ENCODE measurements around the gene CRAT.

CRAT gene

DNA sequence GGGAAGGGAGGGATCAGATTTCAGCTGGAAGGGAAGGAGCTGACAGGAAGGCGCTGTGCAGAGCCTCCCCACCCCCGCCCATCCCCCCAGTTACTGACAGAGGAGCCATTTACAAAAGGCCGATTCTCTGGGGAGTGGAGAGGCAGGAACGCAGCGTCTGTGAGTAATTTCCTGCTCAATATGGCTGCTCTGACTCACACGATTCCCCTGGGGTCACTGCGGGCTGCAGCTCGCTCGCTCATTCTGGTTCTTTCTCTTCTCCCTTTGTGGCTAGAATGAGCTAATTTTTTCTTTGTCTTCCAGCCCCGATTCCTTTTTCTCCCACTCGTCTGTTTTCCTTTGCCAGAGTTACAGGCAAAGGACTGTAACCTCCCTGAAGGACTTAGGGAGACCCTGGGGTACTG lies 29.4 kb upstream of the CRAT start:
- peak; percentile 100 for DNase-seq
- H3K27ac ChIP-seq (ENCODE audit: low read length, poor library complexity, severe bottlenecking): peak overlapping the region; percentile 99
- H3K36me3 ChIP-seq (ENCODE audit: control insufficient read depth in 1 of 2, insufficient read depth in 2 of 2, low read depth in 1 of 2, low read length in 2 of 2): peaks cover 41 to 51% of the 10 kb centered on the region in 2 experiments
- no peaks in the 10 kb centered on the region for H3K9me3 ChIP-seq (ENCODE audit: control insufficient read depth, low read length)
- H2BK15ac ChIP-seq (ENCODE audit: low read depth, poor library complexity, severe bottlenecking): peak overlapping the region; percentile 98
- peak overlapping the region; percentile 99 to 100 for H3K4ac ChIP-seq (ENCODE audit: low read depth in 1 of 2, low read length in 2 of 2)
- H4K91ac ChIP-seq (ENCODE audit: low read length): peak overlapping the region; percentile 96
- H3K18ac ChIP-seq (ENCODE audit: low read depth in 1 of 2, low read length in 2 of 2): peak overlapping the region; percentile 99 to 100
- peak overlapping the region in 1 of 2 experiments; percentile 19 for H3K14ac ChIP-seq (ENCODE audit: low read length in 2 of 2)
- peak overlapping the region; percentile 53 for H3K4me2 ChIP-seq (ENCODE audit: low read length, poor library complexity, severe bottlenecking)
- H3K79me1 ChIP-seq (replicated peaks; ENCODE audit: low read length, poor library complexity, severe bottlenecking): peaks cover 2% of the 10 kb centered on the region
- peak overlapping the region; percentile 98 for H4K8ac ChIP-seq (ENCODE audit: low read length)
- H2AFZ ChIP-seq (ENCODE audit: low read depth, low read length): no peak overlapping the region
- peak overlapping the region in 1 of 2 experiments; percentile 77 for H3K4me3 ChIP-seq (ENCODE audit: insufficient read depth in 1 of 2, low read depth in 1 of 2, low read length in 2 of 2)
- H2BK120ac ChIP-seq (ENCODE audit: low read depth, low read length): peak overlapping the region; percentile 99
- H3K4me1 ChIP-seq (ENCODE audit: control insufficient read depth, insufficient read depth, low read depth, low read length): peaks cover 51% of the 10 kb centered on the region
- H3K23ac ChIP-seq (ENCODE audit: low read length in 2 of 2): no peak overlapping the region
- peak overlapping the region; percentile 100 for H2BK5ac ChIP-seq (ENCODE audit: low read depth, low read length, poor library complexity, severe bottlenecking)
- peak overlapping the region; percentile 94 for H3K9ac ChIP-seq (ENCODE audit: low read length)
- peak overlapping the region; percentile 97 to 99 for H2BK12ac ChIP-seq (ENCODE audit: low read length in 2 of 2)
- 0% methylated on average over 11 of the region's 11 CpGs for WGBS
- H3K27me3 ChIP-seq (ENCODE audit: control insufficient read depth in 1 of 2, insufficient read depth in 1 of 2, low read length in 2 of 2): no peaks in the 10 kb centered on the region
- peak overlapping the region; percentile 96 for H2AK5ac ChIP-seq (ENCODE audit: low read length, severe bottlenecking)

GRCh38 chr9:129139233-129139992 lies 28.8 kb upstream of the CRAT start:
- H3K18ac ChIP-seq (ENCODE audit: low read depth in 1 of 2, low read length in 2 of 2): peak overlapping the region; percentile 99 to 100
- peaks cover 2% of the 10 kb centered on the region for H3K79me1 ChIP-seq (replicated peaks; ENCODE audit: low read length, poor library complexity, severe bottlenecking)
- peak overlapping the region; percentile 94 for H3K9ac ChIP-seq (ENCODE audit: low read length)
- H3K4ac ChIP-seq (ENCODE audit: low read depth in 1 of 2, low read length in 2 of 2): peak overlapping the region; percentile 97 to 100
- WGBS: 1% methylated on average over 13 of the region's 13 CpGs
- peak overlapping the region; percentile 79 for H2BK5ac ChIP-seq (ENCODE audit: low read depth, low read length, poor library complexity, severe bottlenecking)
- H3K14ac ChIP-seq (ENCODE audit: low read length in 2 of 2): peak overlapping the region in 1 of 2 experiments; percentile 78
- H2BK15ac ChIP-seq (ENCODE audit: low read depth, poor library complexity, severe bottlenecking): peak overlapping the region; percentile 38
- no peaks in the 10 kb centered on the region for H3K27me3 ChIP-seq (ENCODE audit: control insufficient read depth in 1 of 2, insufficient read depth in 1 of 2, low read length in 2 of 2)
- H3K23ac ChIP-seq (ENCODE audit: low read length in 2 of 2): no peak overlapping the region
- H3K36me3 ChIP-seq (ENCODE audit: control insufficient read depth in 1 of 2, insufficient read depth in 2 of 2, low read depth in 1 of 2, low read length in 2 of 2): peaks cover 47 to 56% of the 10 kb centered on the region in 2 experiments
- H3K4me1 ChIP-seq (ENCODE audit: control insufficient read depth, insufficient read depth, low read depth, low read length): peaks cover 49% of the 10 kb centered on the region
- no peak overlapping the region for H2AFZ ChIP-seq (ENCODE audit: low read depth, low read length)
- peak overlapping the region in 1 of 2 experiments; percentile 77 for H3K4me3 ChIP-seq (ENCODE audit: insufficient read depth in 1 of 2, low read depth in 1 of 2, low read length in 2 of 2)
- peak overlapping the region; percentile 95 for H4K8ac ChIP-seq (ENCODE audit: low read length)
- H2BK120ac ChIP-seq (ENCODE audit: low read depth, low read length): peak overlapping the region; percentile 100
- DNase-seq: peak; percentile 89
- H3K27ac ChIP-seq (ENCODE audit: low read length, poor library complexity, severe bottlenecking): peak overlapping the region; percentile 99
- H2AK5ac ChIP-seq (ENCODE audit: low read length, severe bottlenecking): peak overlapping the region; percentile 96
- H2BK12ac ChIP-seq (ENCODE audit: low read length in 2 of 2): peak overlapping the region; percentile 73 to 97
- H3K4me2 ChIP-seq (ENCODE audit: low read length, poor library complexity, severe bottlenecking): peak overlapping the region; percentile 13
- H4K91ac ChIP-seq (ENCODE audit: low read length): peak overlapping the region; percentile 97
- no peaks in the 10 kb centered on the region for H3K9me3 ChIP-seq (ENCODE audit: control insufficient read depth, low read length)

DNA sequence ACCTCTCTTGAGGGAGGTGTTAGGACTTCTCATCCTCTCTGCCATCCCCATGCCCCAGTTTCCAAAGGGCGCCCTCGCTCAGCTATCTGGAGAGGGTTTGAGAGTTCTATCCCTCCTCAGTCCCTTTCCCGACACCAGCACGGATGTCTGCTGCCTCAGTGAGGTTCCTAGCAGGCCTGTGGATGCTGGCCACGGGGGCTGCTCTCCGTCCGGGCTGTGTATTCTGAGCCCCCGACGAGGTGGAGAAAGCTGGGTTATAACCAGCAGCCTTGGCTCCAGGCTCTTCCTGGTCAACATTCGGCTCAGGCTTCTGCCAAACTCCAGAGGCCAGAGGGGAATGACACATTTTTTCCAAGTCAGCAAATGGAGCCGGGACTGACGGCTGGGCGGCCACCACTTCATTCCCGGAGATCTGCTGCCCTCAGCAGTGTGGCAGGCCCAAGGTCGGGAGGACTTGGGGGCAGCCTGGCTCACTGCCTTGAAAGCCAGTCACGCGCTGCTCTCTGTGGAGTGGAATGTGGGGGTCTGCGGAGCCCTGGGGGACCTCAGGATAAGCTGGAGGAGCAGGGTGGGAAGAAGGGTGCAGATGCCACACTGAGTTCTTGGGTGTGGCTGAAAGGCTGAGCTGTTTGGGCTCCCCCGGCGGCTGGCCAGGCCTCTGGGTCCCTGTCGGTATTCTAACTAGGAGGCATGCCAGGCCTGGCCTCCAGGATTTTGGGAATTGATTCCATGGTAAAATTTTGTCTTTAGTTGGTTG lies 28.1 kb upstream of the CRAT start:
- peak overlapping the region; percentile 83 to 85 for H3K18ac ChIP-seq (ENCODE audit: low read depth in 1 of 2, low read length in 2 of 2)
- peak overlapping the region; percentile 29 to 88 for H2BK12ac ChIP-seq (ENCODE audit: low read length in 2 of 2)
- H3K9ac ChIP-seq (ENCODE audit: low read length): peak overlapping the region; percentile 94

DNA sequence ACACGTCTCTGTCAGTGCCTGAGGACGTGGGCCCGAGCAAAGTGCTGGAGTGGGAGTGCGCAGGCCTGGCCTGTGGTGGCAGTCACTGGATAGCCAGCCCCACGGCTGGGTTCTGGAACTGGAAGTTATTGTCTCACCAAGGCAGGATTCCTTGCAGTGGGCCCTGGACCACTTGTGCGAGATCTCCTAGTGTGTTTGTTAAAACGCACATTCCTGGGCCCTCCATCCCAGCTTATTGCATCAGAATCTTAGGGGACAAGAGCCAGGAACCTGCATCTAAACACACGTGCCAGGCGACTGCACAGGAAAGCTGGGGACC lies 27.5 kb upstream of the CRAT start:
- peaks cover 5% of the 10 kb centered on the region for H3K79me1 ChIP-seq (replicated peaks; ENCODE audit: low read length, poor library complexity, severe bottlenecking)
- H4K91ac ChIP-seq (ENCODE audit: low read length): peak overlapping the region; percentile 98
- WGBS: 77% methylated on average over 9 of the region's 9 CpGs
- no peaks in the 10 kb centered on the region for H3K27me3 ChIP-seq (ENCODE audit: control insufficient read depth in 1 of 2, insufficient read depth in 1 of 2, low read length in 2 of 2)
- H3K4me3 ChIP-seq (ENCODE audit: insufficient read depth in 1 of 2, low read depth in 1 of 2, low read length in 2 of 2): peak overlapping the region in 1 of 2 experiments; percentile 77
- peak overlapping the region; percentile 94 for H3K9ac ChIP-seq (ENCODE audit: low read length)
- H2AFZ ChIP-seq (ENCODE audit: low read depth, low read length): no peak overlapping the region
- no peaks in the 10 kb centered on the region for H3K9me3 ChIP-seq (ENCODE audit: control insufficient read depth, low read length)
- peak overlapping the region; percentile 52 for H2BK15ac ChIP-seq (ENCODE audit: low read depth, poor library complexity, severe bottlenecking)
- no peak for DNase-seq
- H3K27ac ChIP-seq (ENCODE audit: low read length, poor library complexity, severe bottlenecking): peak overlapping the region; percentile 58
- H3K36me3 ChIP-seq (ENCODE audit: control insufficient read depth in 1 of 2, insufficient read depth in 2 of 2, low read depth in 1 of 2, low read length in 2 of 2): peaks cover 46 to 48% of the 10 kb centered on the region in 2 experiments
- H4K8ac ChIP-seq (ENCODE audit: low read length): peak overlapping the region; percentile 92
- H3K14ac ChIP-seq (ENCODE audit: low read length in 2 of 2): no peak overlapping the region
- no peak overlapping the region for H2AK5ac ChIP-seq (ENCODE audit: low read length, severe bottlenecking)
- peak overlapping the region; percentile 83 for H2BK120ac ChIP-seq (ENCODE audit: low read depth, low read length)
- H3K18ac ChIP-seq (ENCODE audit: low read depth in 1 of 2, low read length in 2 of 2): peak overlapping the region; percentile 85 to 86
- H3K23ac ChIP-seq (ENCODE audit: low read length in 2 of 2): no peak overlapping the region
- H3K4me1 ChIP-seq (ENCODE audit: control insufficient read depth, insufficient read depth, low read depth, low read length): peaks cover 39% of the 10 kb centered on the region
- peak overlapping the region; percentile 10 for H2BK5ac ChIP-seq (ENCODE audit: low read depth, low read length, poor library complexity, severe bottlenecking)
- no peak overlapping the region for H3K4me2 ChIP-seq (ENCODE audit: low read length, poor library complexity, severe bottlenecking)
- H2BK12ac ChIP-seq (ENCODE audit: low read length in 2 of 2): peak overlapping the region; percentile 88 to 89
- H3K4ac ChIP-seq (ENCODE audit: low read depth in 1 of 2, low read length in 2 of 2): peak overlapping the region; percentile 82 to 91

More for the DNA sequence above, 28.1 kb upstream of the CRAT start:
- Histone ChIP-seq H2AK5ac (ENCODE audit: low read length, severe bottlenecking) (peak overlapping the region; percentile 11), H3K4me1 (ENCODE audit: control insufficient read depth, insufficient read depth, low read depth, low read length) (peaks cover 42% of the 10 kb centered on the region), H3K9me3 (ENCODE audit: control insufficient read depth, low read length) (no peaks in the 10 kb centered on the region), H3K14ac (ENCODE audit: low read length in 2 of 2) (no peak overlapping the region), H2BK15ac (ENCODE audit: low read depth, poor library complexity, severe bottlenecking) (peak overlapping the region; percentile 52), H2AFZ (ENCODE audit: low read depth, low read length) (no peak overlapping the region), H3K27ac (ENCODE audit: low read length, poor library complexity, severe bottlenecking) (peak overlapping the region; percentile 58), H3K79me1 (replicated peaks; ENCODE audit: low read length, poor library complexity, severe bottlenecking) (peaks cover 2% of the 10 kb centered on the region), H3K23ac (ENCODE audit: low read length in 2 of 2) (no peak overlapping the region), H4K8ac (ENCODE audit: low read length) (peak overlapping the region; percentile 92), H3K36me3 (ENCODE audit: control insufficient read depth in 1 of 2, insufficient read depth in 2 of 2, low read depth in 1 of 2, low read length in 2 of 2) (peaks cover 46 to 50% of the 10 kb centered on the region in 2 experiments), H2BK120ac (ENCODE audit: low read depth, low read length) (peak overlapping the region; percentile 83), H2BK5ac (ENCODE audit: low read depth, low read length, poor library complexity, severe bottlenecking) (peak overlapping the region; percentile 50), H3K27me3 (ENCODE audit: control insufficient read depth in 1 of 2, insufficient read depth in 1 of 2, low read length in 2 of 2) (no peaks in the 10 kb centered on the region), H3K4ac (ENCODE audit: low read depth in 1 of 2, low read length in 2 of 2) (peak overlapping the region; percentile 82 to 91), H4K91ac (ENCODE audit: low read length) (peak overlapping the region; percentile 98), H3K4me3 (ENCODE audit: insufficient read depth in 1 of 2, low read depth in 1 of 2, low read length in 2 of 2) (peak overlapping the region in 1 of 2 experiments; percentile 77), H3K4me2 (ENCODE audit: low read length, poor library complexity, severe bottlenecking) (no peak overlapping the region)
- DNase-seq: peak; percentile 79
- 49% methylated on average over 21 of the region's 21 CpGs for WGBS
